ENCODE results near the gene VDAC1.
"Not testable (repeated sequence)": the region's sequence is repeated elsewhere in the genome, so short reads cannot be mapped to it uniquely, and the experiment has no call there.

Gene VDAC1

DNA sequence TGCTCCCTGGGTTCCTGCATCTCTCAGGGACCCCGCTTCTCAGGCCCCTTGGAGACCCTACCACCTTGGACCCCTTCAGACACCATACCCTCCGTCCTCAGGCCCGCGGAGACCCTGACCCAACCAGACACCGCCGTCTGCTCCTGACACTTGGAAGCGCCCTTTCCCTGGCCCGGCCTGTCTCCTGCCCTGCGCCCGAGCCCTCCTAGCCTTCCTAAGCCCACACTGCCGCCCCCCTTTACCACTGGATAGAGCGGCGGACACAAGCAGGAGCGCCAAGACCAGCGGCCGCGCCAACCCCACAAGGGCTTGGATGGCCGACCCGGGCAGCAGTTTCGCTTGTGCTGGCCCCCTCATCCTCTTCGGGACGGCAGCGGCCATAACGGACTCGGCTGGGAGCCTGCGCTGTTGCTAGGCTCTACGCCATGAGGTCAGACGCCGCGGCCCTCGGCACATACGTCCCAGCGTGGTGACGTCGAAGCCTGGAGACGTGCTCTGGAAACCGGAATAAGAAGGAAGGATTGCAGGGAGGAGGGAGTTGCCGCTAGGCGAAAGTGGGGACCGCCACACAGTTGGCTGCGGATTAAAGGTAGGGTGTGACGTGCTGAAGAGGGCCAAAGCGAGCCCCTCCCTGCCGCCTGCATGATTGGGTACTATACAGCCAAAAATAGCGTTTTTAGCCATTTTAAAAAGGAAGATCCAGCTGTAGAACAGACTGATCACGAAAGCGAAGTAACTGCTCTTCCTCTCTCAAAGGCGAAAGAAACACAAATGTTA is 36.4 kb downstream of the VDAC1 start, which contains the start of gene C5orf15:
Gene C5orf15 (minus strand): TSS at position 422 of the 777 bp plus-strand sequence. CDS start 41 bp downstream, at position 381.
- in situ Hi-C loops (cut with MboI; ENCODE audit: low sequenced_read_pairs) = no loop called here

DNA sequence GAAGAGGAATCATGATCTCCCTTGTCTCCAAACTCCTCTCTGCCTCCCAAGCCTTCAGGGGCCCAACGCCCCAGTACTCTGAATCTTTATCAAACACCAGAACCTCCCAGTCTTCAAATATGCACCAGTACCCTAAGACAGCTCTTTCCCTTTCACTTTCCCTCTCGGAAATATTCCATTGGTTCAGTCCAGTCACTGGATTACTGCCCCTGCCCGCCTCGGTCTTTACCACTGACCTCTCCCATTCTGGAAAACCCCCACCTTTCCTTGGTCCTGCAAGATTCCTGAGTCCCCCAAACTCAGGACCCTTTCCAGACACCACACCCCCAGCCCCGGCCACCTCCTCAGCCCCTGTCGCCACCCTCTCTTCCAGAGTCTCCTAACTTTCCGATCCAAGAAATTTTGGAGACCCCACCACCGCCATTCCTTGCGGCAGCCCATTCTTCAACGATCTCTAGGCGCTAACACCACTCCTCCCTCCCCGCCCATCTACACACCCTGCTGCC is 37.0 kb downstream of the VDAC1 start:
- in situ Hi-C loops (cut with MboI; ENCODE audit: low sequenced_read_pairs) = no loop called here

GRCh38 chr5:133967124-133967523 is 37.7 kb downstream of the VDAC1 start:
- in situ Hi-C loops (cut with MboI; ENCODE audit: low sequenced_read_pairs) = no loop called here

GRCh38 chr5:133966090-133966489 is 38.7 kb downstream of the VDAC1 start:
- in situ Hi-C loops (cut with MboI; ENCODE audit: low sequenced_read_pairs) = no loop called here

DNA sequence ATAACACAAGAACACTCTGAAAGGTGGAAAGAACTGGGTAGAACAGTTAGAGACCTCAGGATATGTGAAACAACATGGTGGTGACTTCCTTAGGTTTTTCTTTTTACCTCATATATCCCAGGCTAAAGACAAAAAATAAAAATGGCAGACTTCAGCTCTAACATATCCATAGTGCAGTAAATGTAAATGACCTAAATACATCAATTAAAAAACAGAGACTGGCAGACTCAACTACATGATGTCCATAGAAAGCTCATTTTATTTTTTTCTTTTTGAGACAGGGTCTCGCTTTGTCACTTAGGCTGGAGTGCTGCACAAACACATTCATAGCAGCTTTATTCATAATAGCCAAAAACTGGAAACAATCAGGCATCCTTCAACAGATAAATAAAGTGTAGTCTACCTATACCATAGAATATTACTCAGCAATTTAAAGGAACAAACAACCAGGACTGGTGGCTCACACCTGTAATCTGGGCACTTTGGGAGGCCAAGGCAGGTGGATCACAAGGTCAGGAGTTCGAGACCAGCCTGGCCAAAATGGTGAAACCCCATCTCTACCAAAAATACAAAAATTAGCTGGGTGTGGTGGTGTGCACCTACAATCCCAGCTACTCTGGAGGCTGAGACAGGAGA is 41.2 kb downstream of the VDAC1 start:
- in situ Hi-C loops (cut with MboI; ENCODE audit: low sequenced_read_pairs) = no loop called here

- in situ Hi-C loops (cut with MboI; ENCODE audit: low sequenced_read_pairs) = no loop called here
These were observed 41.8 kb downstream of the VDAC1 start for GRCh38 chr5:133962801-133963476.

- in situ Hi-C loops (cut with MboI; ENCODE audit: low sequenced_read_pairs) = no loop called here
These were observed 42.6 kb downstream of the VDAC1 start for GRCh38 chr5:133962131-133962530.

GRCh38 chr5:133959643-133960042 is 45.1 kb downstream of the VDAC1 start:
- in situ Hi-C loops (cut with MboI; ENCODE audit: low sequenced_read_pairs) = no loop called here

DNA sequence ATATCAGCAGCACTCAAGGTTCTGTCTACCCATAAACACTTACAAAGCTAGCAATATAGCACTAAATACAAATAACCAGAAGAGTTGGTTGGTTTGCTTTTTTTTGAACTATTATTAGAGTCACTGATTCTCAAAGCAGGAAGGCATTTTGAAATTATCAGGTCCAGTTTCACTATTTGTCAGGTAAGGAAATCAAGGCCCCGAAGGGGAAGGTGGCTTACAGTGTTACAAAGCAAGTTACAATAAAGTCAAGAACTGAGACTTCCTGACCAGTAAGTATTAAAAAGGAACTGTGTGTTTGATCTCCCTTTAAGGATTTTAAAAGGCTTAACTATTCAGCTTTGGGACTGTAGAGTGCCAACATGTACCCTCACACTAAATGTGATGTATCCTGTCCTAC is 47.2 kb downstream of the VDAC1 start:
- in situ Hi-C loops (cut with MboI; ENCODE audit: low sequenced_read_pairs) = no loop called here

GRCh38 chr5:133957080-133957479 is 47.7 kb downstream of the VDAC1 start:
- in situ Hi-C loops (cut with MboI; ENCODE audit: low sequenced_read_pairs) = no loop called here

DNA sequence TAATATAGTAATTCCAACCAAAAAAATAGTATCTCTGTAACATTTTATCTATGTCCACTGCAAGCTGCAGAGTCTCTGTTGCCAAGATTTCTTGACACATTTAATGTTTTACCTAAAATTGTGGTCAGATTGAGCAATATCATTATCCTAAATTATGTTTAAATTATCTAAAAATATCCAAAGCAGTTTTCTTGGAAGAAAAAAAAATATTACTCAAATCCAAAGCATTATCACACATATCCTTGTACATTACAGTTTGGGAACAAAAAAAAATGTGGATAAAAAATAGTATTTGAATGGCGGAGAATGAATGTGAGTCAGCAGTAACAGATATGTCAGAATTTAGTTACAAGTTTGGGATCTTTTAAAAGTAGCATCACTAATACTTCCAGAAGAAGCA is 48.6 kb downstream of the VDAC1 start:
- in situ Hi-C loops (cut with MboI; ENCODE audit: low sequenced_read_pairs) = not testable (repeated sequence)

DNA sequence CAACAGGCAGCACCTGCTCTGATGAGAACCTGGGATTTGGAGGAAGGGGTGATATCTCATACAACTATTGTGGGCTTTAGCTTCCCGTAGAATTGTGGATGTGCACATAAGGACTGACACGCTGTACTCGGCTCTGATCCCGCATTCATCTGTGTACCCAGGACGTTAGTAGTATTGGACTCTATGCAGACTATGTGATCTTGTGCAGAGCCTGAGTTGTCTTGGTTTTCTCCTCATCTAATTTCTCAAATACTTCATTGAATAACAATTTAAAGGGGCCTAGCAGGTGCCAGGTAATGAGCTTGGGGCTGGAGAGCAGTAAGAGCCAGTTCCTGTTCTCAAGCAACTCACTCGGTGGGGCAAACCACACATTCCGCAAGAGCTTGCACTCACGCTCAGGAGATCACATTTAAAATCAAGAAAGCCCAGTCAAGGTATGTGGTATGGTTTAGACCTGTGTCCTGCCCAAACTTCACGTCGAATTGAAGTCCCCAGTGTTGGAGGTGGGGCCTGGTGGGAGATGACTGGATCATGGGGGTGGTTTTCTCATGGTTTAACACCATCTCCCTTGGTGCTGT is 51.1 kb downstream of the VDAC1 start:
- in situ Hi-C loops (cut with MboI; ENCODE audit: low sequenced_read_pairs) = no loop called here

GRCh38 chr5:133952729-133953567 is 51.8 kb downstream of the VDAC1 start:
- in situ Hi-C loops (cut with MboI; ENCODE audit: low sequenced_read_pairs) = no loop called here

DNA sequence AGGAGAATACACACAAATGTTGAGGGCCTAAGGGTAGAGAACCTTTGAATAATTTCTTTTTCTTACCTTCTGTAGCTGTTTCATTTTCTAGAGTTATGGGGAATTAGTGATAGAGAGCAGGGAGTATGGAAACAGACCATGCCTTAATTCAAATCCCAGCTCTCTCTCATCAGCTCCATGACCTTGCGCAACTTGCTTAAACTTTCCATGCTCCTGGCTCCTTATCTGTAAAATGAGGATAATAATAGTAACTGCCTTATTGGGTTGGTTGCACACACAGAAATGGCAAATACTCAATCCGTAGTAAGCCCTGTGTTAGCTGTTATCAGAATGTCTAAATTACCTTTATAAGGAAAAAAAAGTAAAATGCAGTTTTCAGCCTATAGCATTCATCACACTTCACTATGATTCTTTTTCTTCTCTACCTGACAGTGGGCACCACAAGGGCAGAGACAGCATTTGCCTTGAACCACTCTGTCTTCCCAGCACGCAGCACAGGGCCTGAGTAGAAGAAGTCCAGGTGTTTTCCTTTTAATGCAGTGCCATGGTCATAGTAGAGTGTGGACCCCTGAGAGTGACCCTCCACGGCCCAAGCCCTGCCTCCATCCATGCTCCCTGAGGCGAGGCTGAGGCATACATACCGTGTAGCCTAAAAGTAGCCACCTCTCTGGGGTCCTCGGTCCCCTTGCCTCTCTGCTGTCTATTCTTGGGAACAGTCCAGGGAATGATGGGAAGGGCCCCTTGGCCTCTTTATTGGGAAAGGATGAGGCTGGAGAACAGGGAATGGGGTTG is 53.8 kb downstream of the VDAC1 start:
- in situ Hi-C loops (cut with MboI; ENCODE audit: low sequenced_read_pairs) = no loop called here

GRCh38 chr5:133948721-133949120 is 56.1 kb downstream of the VDAC1 start:
- in situ Hi-C loops (cut with MboI; ENCODE audit: low sequenced_read_pairs) = no loop called here

DNA sequence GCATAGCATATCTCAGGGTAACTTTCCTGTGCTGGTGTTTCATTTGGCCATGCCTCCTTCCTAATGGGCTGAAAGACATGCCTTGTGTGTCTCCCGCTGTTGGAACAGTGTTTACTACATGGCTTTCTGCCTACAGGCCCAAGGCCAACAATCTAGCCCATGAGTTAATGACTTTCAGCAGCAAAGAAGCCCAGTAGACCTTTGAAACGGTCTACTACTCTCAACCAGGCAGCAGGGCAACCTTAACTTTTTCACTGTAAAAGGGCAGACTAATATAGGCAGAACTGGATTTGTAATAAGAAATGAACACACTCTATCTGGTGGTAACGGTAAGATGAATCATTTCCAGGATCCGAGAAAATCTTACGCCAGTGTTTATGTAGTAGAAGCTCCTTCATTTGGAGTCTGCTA is 57.3 kb downstream of the VDAC1 start:
- in situ Hi-C loops (cut with MboI; ENCODE audit: low sequenced_read_pairs) = no loop called here

DNA sequence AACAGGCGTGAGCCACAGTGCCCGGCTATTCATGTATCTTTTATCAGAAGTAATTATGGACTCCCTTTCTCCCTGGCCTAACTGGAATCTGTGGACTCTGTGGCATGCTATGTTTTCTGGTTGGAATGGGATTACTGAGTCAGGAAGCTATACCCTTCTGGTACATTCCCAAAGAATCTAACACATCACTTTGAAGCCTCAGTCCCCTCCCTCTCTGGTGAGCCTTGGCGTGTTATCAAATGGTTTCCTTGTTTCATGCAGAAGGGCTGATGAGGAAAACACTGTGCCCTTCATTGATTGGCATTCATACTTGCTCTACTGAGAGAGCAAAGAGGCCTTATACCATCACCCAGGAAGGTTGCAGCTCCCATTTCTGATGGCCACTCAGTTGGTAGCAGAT is 59.2 kb downstream of the VDAC1 start:
- in situ Hi-C loops (cut with MboI; ENCODE audit: low sequenced_read_pairs) = no loop called here

- in situ Hi-C loops (cut with MboI; ENCODE audit: low sequenced_read_pairs) = no loop called here
These were observed 60.3 kb downstream of the VDAC1 start for GRCh38 chr5:133944263-133945185.

DNA sequence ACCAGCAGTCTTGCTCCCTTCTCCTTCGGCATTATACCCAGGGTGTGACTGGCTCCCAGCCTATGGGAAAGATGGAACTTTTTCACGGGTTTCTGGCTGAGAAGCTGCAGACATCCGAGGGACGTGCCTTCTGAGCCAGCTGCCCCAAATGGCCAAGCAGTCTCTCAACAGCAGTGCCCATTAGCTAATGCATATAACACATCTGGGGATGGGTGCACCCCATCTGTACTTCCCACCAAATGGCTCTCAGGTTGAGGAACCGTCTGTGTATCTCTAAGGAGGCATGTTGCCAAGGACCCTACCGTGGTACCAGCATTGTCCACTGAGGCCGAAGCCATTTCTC is 61.3 kb downstream of the VDAC1 start:
- in situ Hi-C loops (cut with MboI; ENCODE audit: low sequenced_read_pairs) = no loop called here
